Keratinocyte (primary cell): ENCODE measurements around the gene NOS1.

Experiments used
- EZH2 ChIP-seq: IDR thresholded peaks from one replicate; pipeline ENCODE4 v1.6.1; 2012; ENCODE audit warnings: inconsistent platforms, mild to moderate bottlenecking, low read length, moderate library complexity
- TF ChIP-seq, protein P1 (sequence below), 3 experiments: IDR thresholded peaks in 1 of 3; conservative IDR thresholded peaks in 1 of 3; optimal IDR thresholded peaks in 1 of 3; 2 replicates in 2 of 3; 3 replicates in 1 of 3; pipeline versions ENCODE3 to v1.5.1; 2011; ENCODE audit warnings: low read length in 3 of 3, mild to moderate bottlenecking in 3 of 3, moderate library complexity in 2 of 3, control low read depth in 1 of 3, inconsistent platforms in 1 of 3; ENCODE audit not compliant: insufficient read depth in 2 of 3; ENCODE audit errors: extremely low read depth in 1 of 3

DNA sequence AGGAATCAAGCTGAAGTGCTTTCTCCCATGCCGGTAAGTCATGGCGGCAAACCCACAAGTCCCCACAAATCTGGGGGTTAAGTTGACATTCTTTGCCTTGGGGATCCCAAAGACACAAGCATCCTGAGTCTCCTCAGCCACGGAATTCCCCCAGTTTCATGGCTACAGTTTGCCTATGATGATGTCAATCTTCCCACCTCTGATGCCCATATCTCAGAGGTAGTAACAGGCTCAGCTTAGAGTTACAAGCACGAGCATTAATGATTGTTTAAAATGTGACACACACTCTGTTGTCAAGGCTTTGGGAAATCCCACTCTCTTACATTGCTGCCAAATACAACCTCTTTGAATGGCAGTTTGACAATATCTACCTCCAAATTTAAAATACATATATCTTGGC is 22.3 kb downstream of the NOS1 start:
- TF ChIP-seq, protein P1, sequence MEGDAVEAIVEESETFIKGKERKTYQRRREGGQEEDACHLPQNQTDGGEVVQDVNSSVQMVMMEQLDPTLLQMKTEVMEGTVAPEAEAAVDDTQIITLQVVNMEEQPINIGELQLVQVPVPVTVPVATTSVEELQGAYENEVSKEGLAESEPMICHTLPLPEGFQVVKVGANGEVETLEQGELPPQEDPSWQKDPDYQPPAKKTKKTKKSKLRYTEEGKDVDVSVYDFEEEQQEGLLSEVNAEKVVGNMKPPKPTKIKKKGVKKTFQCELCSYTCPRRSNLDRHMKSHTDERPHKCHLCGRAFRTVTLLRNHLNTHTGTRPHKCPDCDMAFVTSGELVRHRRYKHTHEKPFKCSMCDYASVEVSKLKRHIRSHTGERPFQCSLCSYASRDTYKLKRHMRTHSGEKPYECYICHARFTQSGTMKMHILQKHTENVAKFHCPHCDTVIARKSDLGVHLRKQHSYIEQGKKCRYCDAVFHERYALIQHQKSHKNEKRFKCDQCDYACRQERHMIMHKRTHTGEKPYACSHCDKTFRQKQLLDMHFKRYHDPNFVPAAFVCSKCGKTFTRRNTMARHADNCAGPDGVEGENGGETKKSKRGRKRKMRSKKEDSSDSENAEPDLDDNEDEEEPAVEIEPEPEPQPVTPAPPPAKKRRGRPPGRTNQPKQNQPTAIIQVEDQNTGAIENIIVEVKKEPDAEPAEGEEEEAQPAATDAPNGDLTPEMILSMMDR (optimal IDR thresholded peaks at IDR 0.05 in 1 of 3, IDR thresholded peaks at IDR 0.05 in 1 of 3, conservative IDR thresholded peaks at IDR 0.05 in 1 of 3; ENCODE audit: extremely low read depth in 1 of 3, insufficient read depth in 2 of 3, low read length in 3 of 3): no peak
- TF ChIP-seq EZH2: no peak
